Ascending aorta (tissue), 2 donors: ENCODE data around the gene TMEM187. TPM values are rescaled to one million over a fixed set of nuclear protein-coding genes. Genes with fewer than 3 reads are reported as not detected.

Source experiments
- DNase-seq, 2 donors: peaks; one replicate each; pipeline ENCODE4 v3.0.0-alpha.2; 2019; ENCODE audit warnings: low spot score in 2 of 2
- H3K27ac ChIP-seq, 2 donors: fragments of 200-600 bp; sonication (generic); one replicate each; pipeline ENCODE4 v1.5.1; 2016 to 2017; ENCODE audit warnings: mild to moderate bottlenecking in 1 of 2
- H3K27me3 ChIP-seq: fragments of 200-600 bp; sonication (generic); one replicate; pipeline ENCODE4 v1.5.1; 2017
- H3K36me3 ChIP-seq, 2 donors: fragments of 200-600 bp; sonication (generic); one replicate each; pipeline ENCODE4 v1.5.1; 2016
- H3K4me1 ChIP-seq, 2 donors: fragments of 200-600 bp; sonication (generic); one replicate each; pipeline ENCODE4 v1.5.1; 2016 to 2017; ENCODE audit warnings: mild to moderate bottlenecking in 1 of 2
- H3K4me3 ChIP-seq, 2 donors: fragments of 200-600 bp; sonication (generic); one replicate each; pipeline ENCODE4 v1.5.1; 2016 to 2017; ENCODE audit warnings: mild to moderate bottlenecking in 1 of 2
- H3K9me3 ChIP-seq, 2 donors: fragments of 200-600 bp; sonication (generic); one replicate each; pipeline ENCODE4 v1.5.1; 2016
- intact Hi-C: fragments of 100-400 bp; cut with DNase I; formaldehyde crosslinking; loops from one replicate; pipeline ENCODE4 v1.15.1; 2023
- total RNA-seq: library from RNA; depleted of rRNA; stranded (reverse); fragments of >200 nt; gene quantifications from one replicate; pipeline ENCODE4 v1.1.0, GENCODE V29; 2016
- TF ChIP-seq, protein P1 (sequence below), 3 experiments: fragments of 200-600 bp in 2 of 3; fragments of 450-650 bp in 1 of 3; sonication (generic) in 2 of 3; IDR thresholded peaks; one replicate each; pipeline ENCODE4 v1.5.1; 2016 to 2019; ENCODE audit warnings: antibody characterized with exemption in 3 of 3, mild to moderate bottlenecking in 1 of 3, moderate library complexity in 1 of 3

The TMEM187 gene
- total RNA-seq, 1 donor from 2014 or later = 4.4 TPM

DNA sequence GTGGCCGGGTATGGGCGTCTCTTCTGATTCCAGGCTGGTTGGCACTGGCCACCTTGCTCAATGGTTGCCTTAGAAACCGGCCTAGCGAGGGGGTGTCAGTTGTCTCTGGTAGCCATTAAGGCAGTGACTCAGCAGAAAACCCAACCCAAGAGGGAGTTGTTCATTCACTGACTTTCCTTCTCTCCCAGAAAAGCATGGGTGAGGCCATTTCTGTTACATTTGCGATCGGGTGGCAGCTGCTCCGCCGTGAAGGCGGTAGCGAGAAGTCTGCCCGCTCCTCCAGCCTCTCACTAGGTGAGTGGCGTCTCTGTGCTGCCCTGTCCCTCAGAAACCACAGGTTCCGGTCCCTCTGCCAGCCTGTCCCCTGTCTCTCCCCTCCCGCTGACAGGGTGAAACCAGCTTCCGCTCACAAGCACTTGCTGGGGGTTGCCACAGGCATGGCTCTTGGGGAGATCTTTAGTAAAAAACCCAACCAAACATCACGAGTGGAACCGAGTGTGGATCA, 29.7 kb downstream of the TMEM187 start:
- H3K27ac ChIP-seq = no peak overlapping the region

DNA sequence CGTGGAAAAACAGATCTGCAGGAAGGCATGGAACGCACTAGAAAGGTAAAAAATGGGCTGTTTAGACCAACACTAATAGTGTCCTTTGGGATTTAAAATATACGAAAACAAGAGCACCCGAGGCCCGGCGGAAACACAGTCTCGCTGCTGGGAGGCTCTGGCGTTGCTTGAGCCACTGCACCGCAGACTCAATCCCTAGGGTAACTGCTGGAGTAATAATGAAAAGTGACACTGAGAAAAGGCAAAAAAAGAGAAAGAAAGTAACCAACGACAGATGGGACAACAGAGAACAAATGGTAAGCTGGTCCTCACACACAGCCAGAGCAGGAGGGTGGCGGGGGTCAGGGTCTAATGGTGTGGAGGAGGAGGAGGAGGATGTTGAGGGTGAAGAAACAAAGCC, 31.8 kb downstream of the TMEM187 start:
- TF ChIP-seq, protein P1, sequence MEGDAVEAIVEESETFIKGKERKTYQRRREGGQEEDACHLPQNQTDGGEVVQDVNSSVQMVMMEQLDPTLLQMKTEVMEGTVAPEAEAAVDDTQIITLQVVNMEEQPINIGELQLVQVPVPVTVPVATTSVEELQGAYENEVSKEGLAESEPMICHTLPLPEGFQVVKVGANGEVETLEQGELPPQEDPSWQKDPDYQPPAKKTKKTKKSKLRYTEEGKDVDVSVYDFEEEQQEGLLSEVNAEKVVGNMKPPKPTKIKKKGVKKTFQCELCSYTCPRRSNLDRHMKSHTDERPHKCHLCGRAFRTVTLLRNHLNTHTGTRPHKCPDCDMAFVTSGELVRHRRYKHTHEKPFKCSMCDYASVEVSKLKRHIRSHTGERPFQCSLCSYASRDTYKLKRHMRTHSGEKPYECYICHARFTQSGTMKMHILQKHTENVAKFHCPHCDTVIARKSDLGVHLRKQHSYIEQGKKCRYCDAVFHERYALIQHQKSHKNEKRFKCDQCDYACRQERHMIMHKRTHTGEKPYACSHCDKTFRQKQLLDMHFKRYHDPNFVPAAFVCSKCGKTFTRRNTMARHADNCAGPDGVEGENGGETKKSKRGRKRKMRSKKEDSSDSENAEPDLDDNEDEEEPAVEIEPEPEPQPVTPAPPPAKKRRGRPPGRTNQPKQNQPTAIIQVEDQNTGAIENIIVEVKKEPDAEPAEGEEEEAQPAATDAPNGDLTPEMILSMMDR (IDR thresholded peaks at IDR 0.05) = no peak
- intact Hi-C loops = no loop called here
- Histone ChIP-seq H3K36me3 (no peaks in the 10 kb centered on the region), H3K4me1 (peaks cover 0 to 2% of the 10 kb centered on the region in 2 donors), H3K27ac (no peak overlapping the region), H3K4me3 (no peak overlapping the region), H3K9me3 (no peaks in the 10 kb centered on the region), H3K27me3 (no peaks in the 10 kb centered on the region)
- DNase-seq = no peak

More for the DNA sequence above, 29.7 kb downstream of the TMEM187 start:
- no peaks in the 10 kb centered on the region for H3K9me3 ChIP-seq
- TF ChIP-seq, protein P1 (IDR thresholded peaks at IDR 0.05) = no peak
- no peak for DNase-seq
- no peaks in the 10 kb centered on the region for H3K27me3 ChIP-seq
- intact Hi-C loops = no loop called here
- no peaks in the 10 kb centered on the region for H3K36me3 ChIP-seq
- peaks cover 0 to 2% of the 10 kb centered on the region in 2 donors for H3K4me1 ChIP-seq
- no peak overlapping the region for H3K4me3 ChIP-seq

DNA sequence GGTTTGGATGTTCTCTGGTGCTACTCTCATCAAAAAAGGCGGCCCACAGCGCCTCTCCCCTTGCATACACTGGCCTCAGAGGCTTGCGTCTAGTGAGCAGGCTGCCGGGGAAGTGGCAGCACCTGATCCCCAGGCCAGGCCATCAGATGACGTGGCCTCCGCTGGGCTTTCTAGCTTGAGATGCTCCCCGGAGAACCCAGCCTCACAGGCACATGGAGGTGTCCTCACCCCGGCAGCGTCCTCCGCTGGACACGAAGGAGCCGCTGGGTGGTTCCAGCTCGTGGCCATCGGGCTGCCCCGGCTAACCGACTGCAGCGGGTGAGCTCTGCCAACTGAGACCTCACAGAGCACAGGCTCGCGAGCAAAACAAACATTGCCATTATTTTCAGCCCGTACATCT, 34.4 kb downstream of the TMEM187 start:
- intact Hi-C loops = no loop called here
- Histone ChIP-seq H3K27ac (no peak overlapping the region), H3K36me3 (peaks cover 0 to 3% of the 10 kb centered on the region in 2 donors), H3K9me3 (no peaks in the 10 kb centered on the region), H3K4me1 (peaks cover 0 to 2% of the 10 kb centered on the region in 2 donors), H3K4me3 (no peak overlapping the region), H3K27me3 (no peaks in the 10 kb centered on the region)
- TF ChIP-seq, protein P1 (IDR thresholded peaks at IDR 0.05) = no peak
- DNase-seq = no peak

DNA sequence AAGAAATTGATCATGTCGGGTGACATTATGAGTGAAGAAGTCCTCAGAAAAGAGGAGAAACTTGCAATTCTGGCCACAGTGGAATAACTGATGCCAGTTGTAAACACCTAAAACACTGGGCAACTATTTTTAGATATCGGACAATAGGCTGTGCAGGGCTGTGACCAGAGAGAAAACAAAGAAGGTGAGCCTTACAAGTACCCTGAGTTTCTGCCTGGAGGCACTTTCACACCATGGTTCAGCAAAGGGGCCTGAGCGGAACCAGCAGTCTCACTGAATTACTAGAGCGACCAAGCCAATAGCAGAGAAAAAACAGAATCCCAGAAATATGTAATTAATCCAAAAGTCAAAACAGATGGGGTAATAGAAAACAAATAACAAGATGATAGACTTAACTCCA, 36.0 kb downstream of the TMEM187 start:
- intact Hi-C loops = no loop called here
- no peak for DNase-seq
- Histone ChIP-seq H3K9me3 (no peaks in the 10 kb centered on the region), H3K4me3 (no peak overlapping the region), H3K4me1 (peaks cover 0 to 2% of the 10 kb centered on the region in 2 donors), H3K36me3 (peaks cover 0 to 3% of the 10 kb centered on the region in 2 donors), H3K27me3 (no peaks in the 10 kb centered on the region), H3K27ac (no peak overlapping the region)
- TF ChIP-seq, protein P1 (IDR thresholded peaks at IDR 0.05) = no peak

DNA sequence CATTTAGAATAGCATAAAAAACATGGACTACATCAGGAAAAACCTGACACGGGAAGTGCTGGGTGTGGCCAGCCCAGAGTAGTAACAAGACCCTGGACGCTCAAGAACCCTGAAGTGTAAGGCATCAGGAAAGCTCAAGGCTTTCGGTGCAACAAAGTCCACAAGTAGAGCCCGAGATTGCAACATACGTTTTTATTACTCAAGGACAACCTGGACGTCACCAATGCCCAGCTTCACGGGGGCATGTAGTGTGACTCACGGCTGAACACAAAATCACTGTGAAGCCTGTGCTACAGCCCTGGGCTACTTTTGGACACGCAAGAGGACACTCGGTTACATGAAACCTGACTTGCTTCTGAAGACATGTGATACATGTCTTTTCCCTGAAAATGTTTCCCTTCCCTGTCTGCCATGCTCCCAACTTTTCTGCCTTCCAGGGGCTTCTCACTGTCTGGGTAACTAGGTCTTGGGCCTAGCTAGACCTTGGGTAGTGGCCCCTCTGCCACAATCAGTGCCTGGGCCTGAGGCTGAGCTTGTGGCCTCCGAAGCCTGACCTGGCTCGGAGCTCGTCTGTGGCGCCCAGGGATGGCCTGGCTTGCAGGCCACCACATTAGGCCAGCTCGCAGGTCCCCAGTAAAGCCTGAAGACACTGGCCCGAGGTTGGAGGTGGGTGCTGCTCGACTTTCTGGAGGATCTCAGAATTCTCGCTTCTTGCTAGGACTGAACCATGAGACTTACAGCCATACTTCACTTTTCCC, 38.0 kb downstream of the TMEM187 start:
- Histone ChIP-seq H3K9me3 (no peaks in the 10 kb centered on the region), H3K4me1 (no peaks in the 10 kb centered on the region), H3K4me3 (no peak overlapping the region), H3K27ac (no peak overlapping the region), H3K27me3 (no peaks in the 10 kb centered on the region), H3K36me3 (peaks cover 0 to 3% of the 10 kb centered on the region in 2 donors)
- intact Hi-C loops = no loop called here
- no peak for DNase-seq
- TF ChIP-seq, protein P1 (IDR thresholded peaks at IDR 0.05) = no peak
